ENCODE data around the gene NPAS2.

DNA sequence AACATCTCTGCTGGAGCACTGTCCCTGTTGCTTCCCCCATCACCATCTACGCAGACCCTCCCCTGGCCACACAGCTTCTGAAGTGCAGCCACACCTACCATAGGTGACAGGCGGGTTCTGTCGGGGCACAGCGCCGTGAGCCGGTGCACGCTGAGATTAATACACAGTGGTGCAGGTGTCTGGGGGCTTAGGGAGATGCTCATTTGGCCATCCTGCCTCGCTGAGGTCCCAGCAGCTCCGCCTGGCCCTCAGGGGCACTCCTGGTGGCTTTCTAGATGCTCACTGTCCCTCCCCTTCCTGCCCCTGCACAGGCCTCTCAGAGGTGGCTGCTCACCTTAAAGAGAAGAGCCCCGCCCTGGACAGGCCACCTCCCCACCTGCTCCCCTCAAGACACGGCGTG is 163.3 kb downstream of the NPAS2 start:
- TF ChIP-seq, protein P1, sequence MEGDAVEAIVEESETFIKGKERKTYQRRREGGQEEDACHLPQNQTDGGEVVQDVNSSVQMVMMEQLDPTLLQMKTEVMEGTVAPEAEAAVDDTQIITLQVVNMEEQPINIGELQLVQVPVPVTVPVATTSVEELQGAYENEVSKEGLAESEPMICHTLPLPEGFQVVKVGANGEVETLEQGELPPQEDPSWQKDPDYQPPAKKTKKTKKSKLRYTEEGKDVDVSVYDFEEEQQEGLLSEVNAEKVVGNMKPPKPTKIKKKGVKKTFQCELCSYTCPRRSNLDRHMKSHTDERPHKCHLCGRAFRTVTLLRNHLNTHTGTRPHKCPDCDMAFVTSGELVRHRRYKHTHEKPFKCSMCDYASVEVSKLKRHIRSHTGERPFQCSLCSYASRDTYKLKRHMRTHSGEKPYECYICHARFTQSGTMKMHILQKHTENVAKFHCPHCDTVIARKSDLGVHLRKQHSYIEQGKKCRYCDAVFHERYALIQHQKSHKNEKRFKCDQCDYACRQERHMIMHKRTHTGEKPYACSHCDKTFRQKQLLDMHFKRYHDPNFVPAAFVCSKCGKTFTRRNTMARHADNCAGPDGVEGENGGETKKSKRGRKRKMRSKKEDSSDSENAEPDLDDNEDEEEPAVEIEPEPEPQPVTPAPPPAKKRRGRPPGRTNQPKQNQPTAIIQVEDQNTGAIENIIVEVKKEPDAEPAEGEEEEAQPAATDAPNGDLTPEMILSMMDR (IDR thresholded peaks at IDR 0.05) = no peak
- TF ChIP-seq POLR2A (IDR thresholded peaks at IDR 0.05) = no peak

All from adrenal gland (tissue), 5 donors.